Measurements from ENCODE around the gene HPSE2. TPM values are rescaled to one million over a fixed set of nuclear protein-coding genes. Genes with fewer than 3 reads are reported as not detected.

The HPSE2 gene
- total RNA-seq, 1 experiment from 2014 or later: 0.20 TPM

DNA sequence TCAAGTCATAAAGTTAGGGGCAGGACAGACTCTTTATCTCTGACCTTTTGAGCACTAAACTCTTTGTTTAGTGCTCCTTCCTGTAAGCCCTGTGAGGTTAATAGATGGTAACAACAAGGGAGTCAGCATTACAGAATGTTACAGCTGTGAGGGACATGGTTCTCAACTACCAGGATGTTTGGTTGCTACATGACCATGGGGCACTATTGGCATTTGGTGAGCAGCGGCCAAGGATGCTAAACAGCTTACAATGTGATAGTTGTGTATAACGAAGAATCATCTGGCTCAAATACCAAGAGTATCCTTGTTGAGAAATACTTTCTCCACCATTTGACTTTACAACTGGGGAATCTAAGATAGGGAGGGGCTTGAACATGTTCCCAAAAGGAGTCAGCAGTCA lies 753.6 kb downstream of the HPSE2 start:
- Mint-ChIP-seq H3K36me3 (ENCODE audit: insufficient read depth in 1 of 3, low read depth in 3 of 3) (peaks cover 0 to 9% (median 0%) of the 10 kb centered on the region in 3 experiments; a peak in 3 of 7 replicates), H3K27me3 (ENCODE audit: low read depth) (peaks cover 7% of the 10 kb centered on the region), H3K27ac (no peak overlapping the region), H3K4me3 (no peak overlapping the region), H3K4me1 (0 out of 4 replicates have a peak, but pooled peaks cover 0 to 3% of the 10 kb centered on the region in 2 experiments), H3K9me3 (peaks cover 9 to 11% of the 10 kb centered on the region in 2 experiments; a peak in 4 of 5 replicates)
- H3K79me1 ChIP-seq (ENCODE audit: insufficient read depth, low read depth, low read length, poor library complexity, severe bottlenecking): no peaks in the 10 kb centered on the region
- no peaks in the 10 kb centered on the region for H3K23me2 ChIP-seq (ENCODE audit: insufficient read length, low read depth, low read length, poor library complexity, severe bottlenecking)
- no peak overlapping the region for H3K56ac ChIP-seq (ENCODE audit: insufficient read length, low read depth, low read length)
- no peak overlapping the region for H4K5ac ChIP-seq (ENCODE audit: insufficient read length, low read depth, low read length)
- H2BK15ac ChIP-seq (ENCODE audit: low read depth, low read length): no peak overlapping the region
- no peak overlapping the region for H2AK5ac ChIP-seq (ENCODE audit: insufficient read length, low read length)
- no peak overlapping the region for H3K4ac ChIP-seq (ENCODE audit: low read depth, low read length)
- TF ChIP-seq, protein P1, sequence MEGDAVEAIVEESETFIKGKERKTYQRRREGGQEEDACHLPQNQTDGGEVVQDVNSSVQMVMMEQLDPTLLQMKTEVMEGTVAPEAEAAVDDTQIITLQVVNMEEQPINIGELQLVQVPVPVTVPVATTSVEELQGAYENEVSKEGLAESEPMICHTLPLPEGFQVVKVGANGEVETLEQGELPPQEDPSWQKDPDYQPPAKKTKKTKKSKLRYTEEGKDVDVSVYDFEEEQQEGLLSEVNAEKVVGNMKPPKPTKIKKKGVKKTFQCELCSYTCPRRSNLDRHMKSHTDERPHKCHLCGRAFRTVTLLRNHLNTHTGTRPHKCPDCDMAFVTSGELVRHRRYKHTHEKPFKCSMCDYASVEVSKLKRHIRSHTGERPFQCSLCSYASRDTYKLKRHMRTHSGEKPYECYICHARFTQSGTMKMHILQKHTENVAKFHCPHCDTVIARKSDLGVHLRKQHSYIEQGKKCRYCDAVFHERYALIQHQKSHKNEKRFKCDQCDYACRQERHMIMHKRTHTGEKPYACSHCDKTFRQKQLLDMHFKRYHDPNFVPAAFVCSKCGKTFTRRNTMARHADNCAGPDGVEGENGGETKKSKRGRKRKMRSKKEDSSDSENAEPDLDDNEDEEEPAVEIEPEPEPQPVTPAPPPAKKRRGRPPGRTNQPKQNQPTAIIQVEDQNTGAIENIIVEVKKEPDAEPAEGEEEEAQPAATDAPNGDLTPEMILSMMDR (conservative IDR thresholded peaks at IDR 0.05): no peak
- no peak overlapping the region for H2BK20ac ChIP-seq (ENCODE audit: low read depth, low read length, poor library complexity, severe bottlenecking)
- H3T11ph ChIP-seq (ENCODE audit: low read length): no peak overlapping the region
- WGBS (ENCODE audit: extremely low coverage, insufficient read length, low lambda C conversion rate): no CpG with 5 or more reads among the region's 2 CpGs
- H2BK12ac ChIP-seq (ENCODE audit: insufficient read length, low read depth, low read length): no peak overlapping the region
- H3K9me3 ChIP-seq (ENCODE audit: control insufficient read depth, low read depth, low read length): no peaks in the 10 kb centered on the region
- no peaks in the 10 kb centered on the region for H3K4me1 ChIP-seq (ENCODE audit: insufficient read depth, low read length)
- H4K20me1 ChIP-seq (ENCODE audit: control insufficient read depth, insufficient read depth, insufficient read length): no peaks in the 10 kb centered on the region
- H4K91ac ChIP-seq (ENCODE audit: insufficient read length, low read depth, low read length): no peak overlapping the region
- no peak overlapping the region for H3K4me2 ChIP-seq (ENCODE audit: insufficient read depth, insufficient read length, low read length)
- H3K27me3 ChIP-seq (ENCODE audit: insufficient read depth, low read length): no peaks in the 10 kb centered on the region
- no peak overlapping the region for H3K23ac ChIP-seq (ENCODE audit: insufficient read length, low read depth, low read length)
- no peak overlapping the region for H3K9ac ChIP-seq (ENCODE audit: extremely low read depth, insufficient read length, low read length)
- H2BK120ac ChIP-seq (ENCODE audit: low read depth, low read length, poor library complexity, severe bottlenecking): no peak overlapping the region
- H3K27ac ChIP-seq (ENCODE audit: insufficient read length, low read depth, low read length): no peak overlapping the region
- no peak overlapping the region for H3K18ac ChIP-seq (ENCODE audit: insufficient read length, low read depth, low read length)
- no peak overlapping the region for H2AFZ ChIP-seq (ENCODE audit: low read length)
- no peaks in the 10 kb centered on the region for H3K79me2 ChIP-seq (ENCODE audit: insufficient read depth, low read length)
- no peak overlapping the region for H3K14ac ChIP-seq (ENCODE audit: insufficient read depth, low read length)
- no peak overlapping the region for H2BK5ac ChIP-seq (ENCODE audit: insufficient read length, low read length)
- no peak for DNase-seq
- H4K8ac ChIP-seq (replicated peaks; ENCODE audit: insufficient read length, low read depth, low read length): no peak overlapping the region
